Hepatic stellate cell (primary cell): ENCODE measurements around the gene PAK1IP1.
"Not testable (repeated sequence)": the region's sequence is repeated elsewhere in the genome, so short reads cannot be mapped to it uniquely, and the experiment has no call there.

Experiments used
- DNase-seq: peaks from one replicate; pipeline ENCODE4 v3.0.0; 2011; ENCODE audit warnings: low spot score

PAK1IP1 gene, protein sequence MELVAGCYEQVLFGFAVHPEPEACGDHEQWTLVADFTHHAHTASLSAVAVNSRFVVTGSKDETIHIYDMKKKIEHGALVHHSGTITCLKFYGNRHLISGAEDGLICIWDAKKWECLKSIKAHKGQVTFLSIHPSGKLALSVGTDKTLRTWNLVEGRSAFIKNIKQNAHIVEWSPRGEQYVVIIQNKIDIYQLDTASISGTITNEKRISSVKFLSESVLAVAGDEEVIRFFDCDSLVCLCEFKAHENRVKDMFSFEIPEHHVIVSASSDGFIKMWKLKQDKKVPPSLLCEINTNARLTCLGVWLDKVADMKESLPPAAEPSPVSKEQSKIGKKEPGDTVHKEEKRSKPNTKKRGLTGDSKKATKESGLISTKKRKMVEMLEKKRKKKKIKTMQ

DNA sequence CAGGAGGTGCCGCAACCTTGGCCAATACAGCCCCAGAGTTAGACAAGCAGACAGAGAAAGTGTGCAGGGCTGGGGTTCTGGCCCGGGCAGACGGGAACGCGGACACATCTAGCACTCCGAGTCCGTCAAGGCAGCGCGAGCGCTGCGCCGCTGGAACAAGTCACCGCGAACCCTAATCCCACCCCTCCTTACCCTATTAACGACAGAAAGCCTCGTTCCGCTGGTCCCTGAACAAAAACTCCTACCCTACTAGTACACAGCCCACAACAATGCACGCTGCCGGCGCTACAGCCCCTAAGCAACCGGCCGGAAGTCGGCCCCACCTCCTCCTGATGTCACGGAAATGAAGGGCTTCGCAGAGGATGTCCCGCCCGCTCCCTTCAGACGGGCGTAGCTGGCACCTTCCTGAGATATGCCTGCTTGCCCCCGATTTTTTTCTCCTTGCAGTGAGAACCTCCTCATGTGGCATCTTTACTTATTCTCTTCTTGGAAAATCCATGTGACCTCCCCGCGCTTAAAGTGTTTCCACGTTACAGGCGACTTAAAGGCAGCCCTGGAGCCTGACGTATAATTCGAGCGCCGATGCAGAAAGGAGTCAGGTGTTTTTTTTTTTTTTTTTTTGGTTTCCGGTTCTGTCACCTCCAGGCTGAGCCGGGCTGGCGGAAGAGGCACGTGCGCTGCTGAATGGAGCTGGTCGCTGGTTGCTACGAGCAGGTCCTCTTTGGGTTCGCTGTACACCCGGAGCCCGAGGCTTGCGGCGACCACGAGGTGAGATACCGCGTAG lies at the start of gene PAK1IP1, which contains the start of gene C6orf52:
Gene PAK1IP1 (plus strand): TSS at position 671 of the 784 bp plus-strand sequence. CDS start 14 bp downstream, at position 685.
Gene C6orf52 (minus strand): TSS at position 315 of the 784 bp plus-strand sequence. CDS start 7,066 bp downstream, outside the sequence.
- DNase-seq: peak; percentile 94

DNA sequence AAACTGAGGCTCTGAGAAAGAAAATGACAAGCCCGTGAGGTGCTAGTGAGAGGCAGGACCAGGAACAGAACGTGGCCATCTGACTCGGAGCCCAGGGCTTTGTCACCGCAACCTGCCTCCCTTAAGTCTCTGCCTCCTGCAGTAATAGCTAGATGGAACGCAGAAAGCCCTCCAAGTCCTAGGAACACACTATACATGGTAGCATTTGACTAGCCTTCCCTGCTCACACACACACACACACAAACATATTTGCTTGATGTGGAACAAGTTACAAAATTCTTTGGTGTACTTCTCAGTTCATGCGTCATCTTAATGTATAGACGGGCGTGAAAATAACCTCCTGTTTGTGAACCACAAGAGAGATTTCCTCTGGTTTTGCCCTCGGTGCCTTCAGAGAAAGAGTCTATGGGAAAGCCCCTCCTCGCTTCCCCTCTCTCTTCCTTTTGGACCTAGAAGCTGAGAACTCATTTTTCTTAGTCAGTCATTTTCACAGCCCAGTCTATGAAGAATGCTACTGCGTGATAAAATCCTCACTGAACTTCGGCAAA lies 39.2 kb upstream of the PAK1IP1 start:
- DNase-seq: no peak

DNA sequence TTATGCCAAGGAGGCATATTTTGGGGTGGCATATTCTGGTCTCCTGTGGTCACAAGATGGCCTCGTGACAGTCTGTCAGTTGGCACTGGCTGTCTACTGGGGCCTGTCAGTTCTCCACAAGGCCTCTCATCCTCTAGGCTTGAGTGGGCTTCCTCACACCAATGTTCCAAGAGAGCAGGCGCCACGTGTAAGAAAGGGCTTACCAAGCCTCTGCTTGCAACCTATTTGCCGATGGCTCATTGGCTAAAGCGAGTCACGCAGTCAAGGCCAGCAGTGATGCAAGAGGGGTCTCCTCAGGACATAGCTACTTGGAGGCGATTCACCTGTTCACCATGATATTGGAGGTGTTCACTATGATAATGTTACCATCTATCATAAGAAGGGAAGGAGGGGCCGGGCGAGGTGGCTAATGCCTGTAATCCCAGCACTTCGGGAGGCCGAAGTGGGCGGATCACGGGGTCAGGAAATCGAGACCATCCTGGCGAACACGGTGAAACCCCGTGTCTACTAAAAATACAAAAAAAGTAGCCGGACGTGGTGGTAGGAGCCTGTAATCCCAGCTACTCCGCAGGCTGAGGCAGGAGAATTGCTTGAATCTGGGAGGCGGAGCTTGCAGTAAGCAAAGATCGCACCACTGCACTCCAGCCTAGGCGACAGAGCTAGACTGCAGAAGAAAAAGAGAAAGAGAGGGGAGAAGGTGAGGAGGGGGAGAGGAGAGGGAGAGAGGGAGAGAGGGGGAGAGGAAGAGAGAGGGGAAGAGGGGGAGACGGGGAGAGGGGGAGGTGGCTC lies 35.7 kb upstream of the PAK1IP1 start:
- no peak for DNase-seq

DNA sequence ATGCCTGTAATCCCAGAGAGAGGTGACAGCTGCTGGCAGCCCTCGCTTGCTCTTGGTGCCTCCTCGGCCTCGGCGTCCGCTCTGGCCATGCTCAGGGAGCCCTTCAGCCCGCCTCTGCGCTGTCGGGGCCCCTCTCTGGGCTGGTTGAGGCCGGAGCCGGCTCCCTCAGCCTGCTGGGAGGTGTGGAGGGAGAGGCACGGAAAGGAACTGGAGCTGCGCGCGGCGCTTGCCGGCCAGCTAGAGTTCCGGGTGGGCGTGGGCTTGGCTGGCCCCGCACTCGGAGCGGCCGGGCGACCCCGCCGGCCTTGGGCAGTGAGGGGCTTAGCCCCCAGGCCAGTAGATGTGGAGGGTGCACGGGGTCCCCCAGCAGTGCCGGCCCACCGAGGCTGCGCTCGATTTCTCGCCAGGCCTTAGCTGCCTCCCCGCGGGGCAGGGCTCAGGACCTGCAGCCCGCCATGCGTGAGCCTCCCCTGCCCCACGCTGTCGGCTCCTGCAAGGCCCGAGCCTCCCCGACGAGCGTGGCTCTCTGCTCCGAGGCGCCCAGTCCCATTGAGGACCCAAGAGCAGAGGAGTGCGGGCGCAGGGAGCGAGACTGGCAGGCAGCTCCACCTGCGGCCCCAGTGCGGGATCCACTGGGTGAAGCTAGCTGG lies 34.9 kb upstream of the PAK1IP1 start:
- DNase-seq: no peak

DNA sequence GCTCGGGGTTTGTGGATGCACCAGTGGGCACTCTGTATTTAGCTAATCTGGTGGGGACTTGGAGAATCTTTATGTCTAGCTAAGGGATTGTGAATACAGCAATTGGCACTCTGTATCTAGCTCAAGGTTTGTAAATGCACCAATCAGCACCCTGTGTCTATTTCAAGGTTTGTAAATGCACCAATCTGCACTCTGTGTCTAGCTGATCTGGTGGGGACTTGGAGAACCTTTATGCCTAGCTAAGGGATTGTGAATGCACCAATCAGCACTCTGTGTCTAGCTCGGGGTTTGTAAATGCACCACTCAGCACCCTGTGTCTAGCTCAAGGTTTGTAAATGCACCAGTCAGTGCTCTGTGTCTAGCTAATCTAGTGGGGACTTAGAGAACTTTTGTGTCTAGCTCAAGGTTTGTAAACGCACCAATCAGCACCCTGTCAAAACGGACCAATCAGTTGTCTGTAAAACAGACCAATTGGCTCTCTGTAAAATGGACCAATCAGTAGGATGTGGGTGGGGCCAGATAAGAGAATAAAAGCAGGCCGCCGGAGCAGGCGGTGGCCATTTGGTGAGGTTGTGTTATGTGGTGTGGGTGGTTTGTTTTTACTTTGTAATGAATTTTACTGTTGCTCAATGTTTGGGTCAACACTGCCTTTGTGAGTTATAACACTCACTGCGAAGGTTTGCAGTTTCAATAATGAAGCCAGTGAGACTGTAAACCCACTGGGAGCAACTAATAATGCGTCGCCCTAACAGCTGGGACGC lies 34.2 kb upstream of the PAK1IP1 start:
- not testable (repeated sequence) for DNase-seq

DNA sequence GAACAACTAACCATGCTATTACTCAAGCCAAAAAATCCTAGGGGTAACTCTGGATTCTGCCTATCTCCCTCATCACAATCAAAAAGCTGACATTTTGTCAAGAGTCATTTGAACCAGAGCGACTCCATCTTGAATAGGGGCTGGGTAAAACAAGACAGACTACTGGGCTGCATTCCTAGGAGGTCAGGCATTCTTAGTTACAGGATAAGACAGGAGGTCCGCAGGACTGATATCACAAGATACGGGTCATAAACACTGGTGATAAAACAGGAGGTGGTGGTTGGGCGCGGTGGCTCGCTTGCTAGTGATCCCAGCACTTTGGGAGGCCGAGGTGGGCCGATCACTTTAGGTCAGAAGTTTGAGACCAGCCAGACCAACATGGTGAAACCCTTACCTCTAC lies 32.6 kb upstream of the PAK1IP1 start:
- DNase-seq: no peak

DNA sequence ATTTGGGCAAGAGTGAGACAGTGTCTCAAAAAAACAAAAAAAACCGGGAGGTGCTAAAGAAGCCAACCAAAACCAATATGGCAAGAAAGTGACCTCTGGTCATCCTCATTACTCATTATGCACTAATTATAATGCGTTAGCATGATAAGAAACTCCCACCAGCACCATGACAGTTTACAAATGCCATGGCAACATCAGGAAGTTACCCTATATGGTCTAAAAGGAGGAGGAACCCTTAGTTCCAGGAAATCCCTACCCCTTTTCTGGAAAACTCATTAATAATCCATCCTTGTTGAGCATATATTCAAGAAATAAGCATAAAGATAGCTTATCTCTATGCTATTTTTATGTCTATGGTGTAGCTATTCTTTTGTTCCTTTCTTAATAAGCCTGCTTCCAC lies 32.0 kb upstream of the PAK1IP1 start:
- no peak for DNase-seq

DNA sequence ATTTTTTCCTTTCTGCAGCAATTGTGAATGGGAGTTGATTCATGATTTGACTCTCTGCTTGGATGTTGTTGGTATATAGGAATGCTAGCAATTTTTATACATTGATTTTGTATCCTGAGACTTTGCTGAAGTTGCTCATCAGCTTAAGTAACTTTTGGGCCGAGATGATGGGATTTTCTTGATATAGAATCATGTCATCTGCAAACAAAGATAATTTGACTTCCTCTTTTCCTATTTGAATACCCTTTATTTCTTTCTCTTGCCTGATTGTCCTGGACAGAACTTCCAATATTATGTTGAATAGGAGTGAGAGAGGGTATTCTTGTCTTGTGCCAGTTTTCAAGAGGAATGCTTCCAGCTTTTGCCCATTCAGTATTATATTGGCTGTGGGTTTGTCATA lies 29.2 kb upstream of the PAK1IP1 start:
- not testable (repeated sequence) for DNase-seq

DNA sequence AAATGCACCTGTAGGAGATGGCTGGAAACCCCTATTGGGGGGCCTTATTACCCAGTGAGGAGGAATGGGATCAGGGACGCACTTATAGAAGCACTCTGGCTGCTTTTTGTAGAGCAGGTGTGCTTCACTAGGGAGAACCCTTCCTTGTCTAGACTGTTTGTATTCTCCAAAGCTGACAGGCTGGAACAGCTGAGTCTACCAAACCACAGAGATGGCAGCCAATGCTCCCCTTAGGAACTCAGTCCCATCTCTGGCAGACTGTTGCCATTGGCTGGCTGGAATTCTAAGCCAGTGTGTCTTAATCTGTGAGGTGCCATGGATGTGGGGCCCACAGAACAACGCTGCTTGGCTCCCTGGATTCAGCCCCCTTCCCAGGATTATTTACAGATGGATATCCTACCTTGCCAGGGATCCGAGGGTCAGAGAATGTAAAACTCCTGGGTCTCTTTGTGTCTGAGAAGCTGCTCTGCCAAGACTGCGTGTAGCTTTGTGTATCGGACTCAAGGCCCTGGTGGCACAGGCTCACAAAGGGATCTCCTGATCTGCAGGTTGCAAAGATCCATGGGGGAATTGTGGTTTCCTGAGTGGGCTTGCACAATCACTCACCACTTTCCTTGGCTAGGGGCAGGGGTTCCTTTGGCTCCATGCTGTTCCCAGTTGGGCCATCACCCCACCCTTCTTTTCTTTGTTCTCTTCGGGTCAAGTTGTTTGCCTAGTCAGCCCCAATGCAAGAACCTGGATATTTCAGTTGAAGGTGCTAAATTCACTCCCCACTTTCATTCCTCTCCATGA lies 26.4 kb upstream of the PAK1IP1 start:
- no peak for DNase-seq

DNA sequence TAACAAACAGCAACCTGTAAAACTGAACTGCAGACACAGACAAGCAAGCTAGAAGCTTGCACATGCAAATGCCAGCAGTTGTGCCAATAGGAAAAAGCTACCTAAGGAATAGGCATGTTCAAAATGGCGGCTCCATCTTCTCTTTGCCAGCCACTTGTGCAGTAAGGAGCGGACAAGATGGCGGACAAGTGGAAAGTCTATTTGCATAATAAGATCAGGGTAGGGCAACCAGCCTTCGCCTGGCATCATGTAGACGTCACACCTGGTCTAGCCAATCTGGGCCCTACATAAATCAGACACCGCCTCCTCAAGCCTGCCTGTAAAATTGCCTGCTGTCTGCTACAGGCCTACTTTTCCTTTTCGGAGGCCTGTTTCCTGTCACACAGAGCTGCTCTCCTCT lies 18.4 kb upstream of the PAK1IP1 start:
- DNase-seq: no peak

DNA sequence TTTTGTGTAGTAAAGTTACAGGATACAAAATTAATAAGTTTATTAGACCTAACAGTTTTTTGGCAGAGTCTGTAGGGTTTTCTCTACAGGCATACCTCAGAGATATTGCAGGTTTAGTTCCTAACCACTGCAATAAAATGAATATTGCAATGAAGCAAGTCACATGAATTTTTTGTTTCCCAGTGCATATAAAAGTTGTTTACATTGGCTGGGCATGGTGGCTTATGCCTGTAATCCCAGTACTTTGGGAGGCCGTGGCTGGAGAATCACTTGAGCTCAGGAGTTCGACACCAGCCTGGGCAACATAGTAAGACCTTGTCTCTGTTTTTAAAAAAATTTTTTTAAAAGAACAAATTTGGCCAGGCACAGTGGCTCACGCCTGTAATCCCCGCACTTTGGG lies 16.3 kb upstream of the PAK1IP1 start:
- DNase-seq: no peak

DNA sequence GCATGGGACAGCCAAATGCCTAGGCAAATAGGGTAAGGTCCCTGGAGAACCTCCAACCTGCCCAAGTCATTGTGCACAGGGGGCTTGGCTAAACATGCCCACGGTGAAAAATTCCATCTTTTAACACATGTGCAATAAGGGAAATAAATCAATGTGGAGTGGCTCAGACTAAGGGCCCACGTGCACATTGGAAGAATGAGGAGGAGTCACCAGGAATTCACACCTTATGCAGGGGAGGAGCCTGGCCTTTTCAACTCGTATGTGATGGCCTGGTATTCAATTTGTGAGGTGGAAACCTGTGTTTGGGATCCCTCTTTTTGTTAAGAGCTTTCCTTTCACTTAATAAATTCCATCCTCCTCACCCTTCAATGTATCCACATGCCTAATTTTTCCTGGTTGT lies 13.0 kb upstream of the PAK1IP1 start:
- DNase-seq: no peak

DNA sequence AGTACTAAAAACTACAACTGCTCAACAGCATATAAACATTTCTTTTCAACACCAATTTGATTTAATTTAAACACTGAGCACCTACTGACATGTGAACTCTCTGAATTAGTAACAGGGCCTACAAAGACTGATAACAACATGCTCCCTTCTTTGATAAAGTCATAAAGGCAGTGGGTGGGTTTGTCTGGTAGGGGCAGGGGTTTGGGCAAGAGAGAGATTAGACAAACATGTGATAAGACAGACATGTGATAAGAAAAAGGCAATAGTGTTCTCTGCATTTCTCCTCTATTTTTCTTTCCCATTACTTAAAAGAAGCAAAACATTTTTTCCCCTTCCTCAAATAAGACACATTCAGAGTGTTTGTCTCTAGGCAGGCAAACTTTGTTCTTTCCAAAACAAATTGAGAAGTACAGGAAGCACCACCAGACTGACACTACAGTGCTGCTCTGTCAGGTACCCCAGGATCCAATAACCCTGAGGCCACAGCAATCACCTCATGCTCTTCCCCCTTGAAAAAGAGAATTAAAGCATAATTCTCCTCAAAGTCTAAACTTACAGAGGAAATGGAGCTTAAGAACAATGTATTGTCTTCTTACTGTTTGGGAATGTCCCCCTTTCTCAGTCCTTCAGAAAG lies 12.3 kb upstream of the PAK1IP1 start:
- DNase-seq: no peak

DNA sequence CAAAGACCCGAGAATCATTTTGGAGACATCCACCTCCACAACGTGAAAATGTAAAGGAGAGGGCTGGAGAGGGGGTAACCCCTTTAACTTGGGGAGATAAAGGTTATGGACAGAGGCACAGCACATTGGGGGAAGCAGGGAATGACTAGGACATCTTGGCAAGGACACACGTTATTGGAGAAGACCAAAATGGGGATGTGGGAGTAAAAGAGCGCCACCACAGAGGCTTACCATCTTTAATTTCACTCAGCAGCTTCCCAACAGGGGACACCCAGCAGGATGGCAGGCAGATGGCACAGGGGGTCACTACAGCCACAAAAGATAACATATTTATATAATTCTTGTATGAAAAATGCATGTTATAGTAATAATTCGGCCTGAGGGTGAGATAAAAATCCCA lies 10.2 kb upstream of the PAK1IP1 start:
- no peak for DNase-seq

DNA sequence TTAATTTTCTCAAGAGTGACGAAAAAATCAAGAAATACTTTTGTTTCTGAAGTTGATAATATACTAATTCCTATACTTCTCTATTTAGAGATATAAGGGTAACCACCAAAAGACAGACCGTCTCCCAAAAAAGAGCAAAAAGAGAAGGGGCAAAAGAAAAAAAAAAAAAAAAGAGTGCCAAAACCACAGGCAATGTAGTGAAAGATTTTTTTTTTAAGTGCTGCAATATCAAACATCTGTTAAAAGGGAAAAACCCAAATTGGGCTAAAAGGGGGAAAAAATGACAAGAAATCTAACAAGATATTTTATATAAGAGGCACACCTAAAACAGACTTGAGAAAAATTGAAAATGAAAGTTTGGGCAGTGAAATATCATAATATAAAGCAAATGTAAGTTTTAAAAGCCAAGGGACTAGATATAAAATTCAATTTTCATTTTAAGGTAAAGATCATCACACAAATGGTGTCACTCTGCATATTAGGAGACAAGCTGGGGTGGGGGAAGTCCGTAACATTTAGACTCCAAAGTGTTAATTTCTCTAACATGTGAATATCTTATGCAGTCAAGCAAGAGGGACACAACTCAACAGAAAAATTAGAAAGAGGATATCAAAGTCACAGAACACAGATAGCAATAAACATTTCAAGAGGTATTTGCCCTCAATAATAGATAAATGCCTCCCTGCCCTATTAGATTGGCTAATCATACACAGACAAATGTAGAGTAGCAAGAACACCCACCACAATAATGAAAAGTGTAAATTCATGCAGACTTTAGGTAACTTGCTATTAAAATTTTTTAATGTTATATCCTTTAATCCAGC lies 9.5 kb upstream of the PAK1IP1 start:
- no peak for DNase-seq

DNA sequence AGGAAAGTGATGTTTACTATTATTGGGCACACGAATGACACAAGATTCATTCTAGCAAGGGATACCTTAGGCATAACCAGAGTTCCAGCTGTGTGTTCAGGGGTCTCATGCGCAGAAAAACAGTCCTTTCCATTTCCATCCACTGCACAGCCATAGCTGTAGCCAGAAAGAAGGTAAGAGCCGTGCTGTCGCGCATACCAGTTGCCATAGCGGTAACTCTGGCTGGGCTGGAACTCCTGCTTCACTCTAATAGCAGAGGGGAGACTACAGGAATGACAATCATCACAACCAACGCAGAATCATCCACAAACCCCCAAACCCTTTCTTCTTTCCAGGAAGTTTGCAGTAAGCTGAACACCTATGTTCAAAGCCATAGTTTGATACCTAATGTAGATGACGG lies 7.9 kb upstream of the PAK1IP1 start:
- DNase-seq: no peak

DNA sequence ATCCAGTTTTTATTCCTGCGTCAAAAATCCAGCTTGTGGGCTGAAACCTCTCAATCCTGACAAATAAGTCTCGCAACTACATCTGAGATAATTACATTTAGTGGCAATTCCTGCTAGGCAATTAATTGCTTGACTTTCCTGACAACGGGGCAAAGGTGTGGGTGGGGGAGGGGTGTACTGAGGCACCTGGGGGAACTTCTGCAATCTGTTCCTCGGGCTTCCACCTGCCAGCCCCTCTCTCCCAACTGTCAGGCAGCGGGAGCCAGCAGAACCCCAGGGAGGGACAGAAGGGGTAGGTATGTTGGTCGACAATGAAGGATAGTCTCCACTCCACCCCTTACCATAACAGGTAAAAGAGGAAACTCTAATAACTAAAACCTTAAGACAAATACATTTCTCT lies 7.2 kb upstream of the PAK1IP1 start:
- DNase-seq: no peak

DNA sequence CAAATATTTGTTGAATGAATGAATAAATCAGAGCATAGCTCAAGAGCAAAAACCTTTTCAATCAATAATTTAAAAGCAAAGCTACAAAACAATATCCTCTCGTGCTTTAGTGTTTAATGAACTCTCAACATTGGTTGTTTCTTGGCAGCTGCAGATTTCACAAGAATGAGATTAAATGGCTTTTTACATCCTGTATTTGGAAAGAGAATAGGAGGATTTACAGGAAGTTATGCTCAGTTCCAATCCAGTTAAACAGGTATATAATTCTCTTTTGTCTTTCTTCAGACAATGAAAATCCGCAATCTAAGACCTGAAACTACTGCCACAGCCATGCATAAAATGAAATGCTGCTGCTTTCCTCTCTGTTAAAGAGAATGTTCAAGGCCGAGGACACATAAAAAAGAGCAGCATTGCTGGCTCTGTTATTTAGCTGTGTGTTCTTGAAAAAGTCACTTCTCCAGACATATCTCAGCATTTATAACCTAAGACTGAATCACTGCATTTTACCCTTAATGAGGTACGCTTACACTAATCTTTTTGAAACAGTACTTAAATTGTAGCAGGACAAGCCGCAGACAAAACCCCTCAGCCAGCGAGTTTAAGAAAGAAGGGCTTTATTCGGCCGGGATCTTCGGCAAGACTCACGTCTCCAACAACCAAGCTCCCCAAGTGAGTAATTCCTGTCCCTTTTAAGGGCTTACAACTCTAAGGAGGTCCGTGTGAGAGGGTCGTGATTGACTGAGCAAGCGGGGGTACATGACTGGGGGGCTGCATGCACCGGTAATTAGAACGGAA lies 3.9 kb upstream of the PAK1IP1 start:
- DNase-seq: no peak
